ENCODE measurements around the gene IFIH1. TPM values are rescaled to one million over a fixed set of nuclear protein-coding genes. Genes with fewer than 3 reads are reported as not detected.

The IFIH1 gene
- polyA plus RNA-seq, 1 of the 3 experiments (the other 2 are of a cell fraction): 1.0 TPM

- H3K27ac ChIP-seq (ENCODE audit: low read depth in 2 of 2, low read length in 1 of 2): no peak overlapping the region
- DNase-seq: no peak
- ChIA-PET POLR2A (no interaction called here), CTCF (interaction anchor here (0.7 to 4.4 kb wide), 12 partner anchors 9 to 416 kb away, joined by 3 to 104 read pairs (median 6); no protein-coding TSS in a partner anchor)
- H3K4me3 ChIP-seq (ENCODE audit: low read depth in 2 of 2, low read length in 1 of 2): no peak overlapping the region
- H3K4me2 ChIP-seq: no peak overlapping the region
- TF ChIP-seq, protein P1, sequence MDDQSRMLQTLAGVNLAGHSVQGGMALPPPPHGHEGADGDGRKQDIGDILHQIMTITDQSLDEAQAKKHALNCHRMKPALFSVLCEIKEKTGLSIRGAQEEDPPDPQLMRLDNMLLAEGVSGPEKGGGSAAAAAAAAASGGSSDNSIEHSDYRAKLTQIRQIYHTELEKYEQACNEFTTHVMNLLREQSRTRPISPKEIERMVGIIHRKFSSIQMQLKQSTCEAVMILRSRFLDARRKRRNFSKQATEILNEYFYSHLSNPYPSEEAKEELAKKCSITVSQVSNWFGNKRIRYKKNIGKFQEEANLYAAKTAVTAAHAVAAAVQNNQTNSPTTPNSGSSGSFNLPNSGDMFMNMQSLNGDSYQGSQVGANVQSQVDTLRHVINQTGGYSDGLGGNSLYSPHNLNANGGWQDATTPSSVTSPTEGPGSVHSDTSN (IDR thresholded peaks at IDR 0.05): no peak
- TF ChIP-seq RAD21 (IDR thresholded peaks at IDR 0.05; ENCODE audit: low read length) (no peak), FOXJ3 (CRISPR knock-in tag; IDR thresholded peaks at IDR 0.05) (no peak), TAF1 (IDR thresholded peaks at IDR 0.05; ENCODE audit: borderline replicate concordance, low read depth, low read length) (no peak), CTCF (IDR thresholded peaks at IDR 0.05) (no peak), FOXM1 (IDR thresholded peaks at IDR 0.05; ENCODE audit: low read depth) (no peak), EZH2phosphoT487 (IDR thresholded peaks at IDR 0.05; ENCODE audit: borderline replicate concordance, low read depth) (no peak), YY1 (IDR thresholded peaks at IDR 0.05; ENCODE audit: low read depth) (no peak)
- TF ChIP-seq, protein P2, sequence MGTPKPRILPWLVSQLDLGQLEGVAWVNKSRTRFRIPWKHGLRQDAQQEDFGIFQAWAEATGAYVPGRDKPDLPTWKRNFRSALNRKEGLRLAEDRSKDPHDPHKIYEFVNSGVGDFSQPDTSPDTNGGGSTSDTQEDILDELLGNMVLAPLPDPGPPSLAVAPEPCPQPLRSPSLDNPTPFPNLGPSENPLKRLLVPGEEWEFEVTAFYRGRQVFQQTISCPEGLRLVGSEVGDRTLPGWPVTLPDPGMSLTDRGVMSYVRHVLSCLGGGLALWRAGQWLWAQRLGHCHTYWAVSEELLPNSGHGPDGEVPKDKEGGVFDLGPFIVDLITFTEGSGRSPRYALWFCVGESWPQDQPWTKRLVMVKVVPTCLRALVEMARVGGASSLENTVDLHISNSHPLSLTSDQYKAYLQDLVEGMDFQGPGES (IDR thresholded peaks at IDR 0.05; ENCODE audit: low read depth, low read length): no peak
- TF ChIP-seq, protein P3, sequence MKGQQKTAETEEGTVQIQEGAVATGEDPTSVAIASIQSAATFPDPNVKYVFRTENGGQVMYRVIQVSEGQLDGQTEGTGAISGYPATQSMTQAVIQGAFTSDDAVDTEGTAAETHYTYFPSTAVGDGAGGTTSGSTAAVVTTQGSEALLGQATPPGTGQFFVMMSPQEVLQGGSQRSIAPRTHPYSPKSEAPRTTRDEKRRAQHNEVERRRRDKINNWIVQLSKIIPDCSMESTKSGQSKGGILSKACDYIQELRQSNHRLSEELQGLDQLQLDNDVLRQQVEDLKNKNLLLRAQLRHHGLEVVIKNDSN (IDR thresholded peaks at IDR 0.05; ENCODE audit: borderline replicate concordance, low read depth): no peak
- TF ChIP-seq, protein P4, sequence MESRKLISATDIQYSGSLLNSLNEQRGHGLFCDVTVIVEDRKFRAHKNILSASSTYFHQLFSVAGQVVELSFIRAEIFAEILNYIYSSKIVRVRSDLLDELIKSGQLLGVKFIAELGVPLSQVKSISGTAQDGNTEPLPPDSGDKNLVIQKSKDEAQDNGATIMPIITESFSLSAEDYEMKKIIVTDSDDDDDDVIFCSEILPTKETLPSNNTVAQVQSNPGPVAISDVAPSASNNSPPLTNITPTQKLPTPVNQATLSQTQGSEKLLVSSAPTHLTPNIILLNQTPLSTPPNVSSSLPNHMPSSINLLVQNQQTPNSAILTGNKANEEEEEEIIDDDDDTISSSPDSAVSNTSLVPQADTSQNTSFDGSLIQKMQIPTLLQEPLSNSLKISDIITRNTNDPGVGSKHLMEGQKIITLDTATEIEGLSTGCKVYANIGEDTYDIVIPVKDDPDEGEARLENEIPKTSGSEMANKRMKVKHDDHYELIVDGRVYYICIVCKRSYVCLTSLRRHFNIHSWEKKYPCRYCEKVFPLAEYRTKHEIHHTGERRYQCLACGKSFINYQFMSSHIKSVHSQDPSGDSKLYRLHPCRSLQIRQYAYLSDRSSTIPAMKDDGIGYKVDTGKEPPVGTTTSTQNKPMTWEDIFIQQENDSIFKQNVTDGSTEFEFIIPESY (IDR thresholded peaks at IDR 0.05; ENCODE audit: borderline replicate concordance, low read depth): no peak
- no peak overlapping the region for H2AFZ ChIP-seq (ENCODE audit: low read depth)
- no peak overlapping the region for H3K9ac ChIP-seq
- no peaks in the 10 kb centered on the region; the same call in 1 of the 2 replicates for H3K79me2 ChIP-seq (ENCODE audit: insufficient read depth)
- no peaks in the 10 kb centered on the region for H3K27me3 ChIP-seq (ENCODE audit: insufficient read depth)
- H3F3A ChIP-seq (replicated peaks; ENCODE audit: insufficient read depth): peaks cover 3% of the 10 kb centered on the region
- 76% methylated on average over 4 of the region's 4 CpGs for WGBS (ENCODE audit: low lambda C conversion rate)
- H3K9me2 ChIP-seq: no peaks in the 10 kb centered on the region
- H3K36me3 ChIP-seq (replicated peaks in 1 of 2; ENCODE audit: control insufficient read depth in 1 of 2, insufficient read depth in 2 of 2, low read length in 1 of 2): peaks cover 44 to 75% of the 10 kb centered on the region in 2 experiments
- no peaks in the 10 kb centered on the region; a peak in 1 of 4 replicates for H3K4me1 ChIP-seq (ENCODE audit: control insufficient read depth in 1 of 2, insufficient read depth in 2 of 2, low read depth in 1 of 2, low read length in 1 of 2)
- H4K20me1 ChIP-seq (ENCODE audit: insufficient read depth): no peaks in the 10 kb centered on the region
- H3K9me3 ChIP-seq: no peaks in the 10 kb centered on the region
Measured at GRCh38 chr2:162219426-162219825, 99.1 kb downstream of the IFIH1 start.

Measured in SK-N-SH (cell line).